MV-4-11 (cell line): Measurements from ENCODE around the gene ENTPD1.
"Not testable (repeated sequence)": the region's sequence is repeated elsewhere in the genome, so short reads cannot be mapped to it uniquely, and the experiment has no call there.

ENCODE experiments used
- DNase-seq: peaks from one replicate; lab custom pipeline; 2025; lab: John Stamatoyannopoulos, UW

The ENTPD1 gene

DNA sequence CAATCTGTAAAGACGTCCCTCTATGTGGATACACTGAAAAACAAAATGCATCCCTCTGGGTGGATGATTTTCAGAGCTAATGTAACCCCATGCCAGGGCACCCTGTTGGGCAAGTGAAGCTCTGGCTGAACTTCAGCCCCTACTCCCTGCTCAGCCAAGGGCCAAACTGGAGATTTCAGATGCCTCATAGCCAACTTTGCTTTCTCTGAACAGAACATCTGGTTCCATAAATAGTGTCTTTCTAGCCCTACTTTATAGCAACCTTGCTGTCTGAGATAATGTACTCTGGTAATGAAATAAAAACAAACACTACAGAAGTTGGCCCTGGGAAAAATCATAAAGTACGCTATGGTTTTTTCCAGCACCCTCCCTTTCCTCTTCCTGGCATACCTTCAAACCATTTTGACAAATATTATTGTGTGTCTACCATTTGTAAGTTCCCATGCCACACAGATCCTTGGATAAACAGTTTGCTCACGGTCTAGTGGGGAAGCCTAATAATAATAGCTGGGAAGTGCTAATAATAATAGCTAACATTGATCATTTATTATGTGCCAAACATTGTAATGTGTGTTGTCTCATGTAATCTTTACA, 3.4 kb downstream of the ENTPD1 start:
- no peak for DNase-seq

DNA sequence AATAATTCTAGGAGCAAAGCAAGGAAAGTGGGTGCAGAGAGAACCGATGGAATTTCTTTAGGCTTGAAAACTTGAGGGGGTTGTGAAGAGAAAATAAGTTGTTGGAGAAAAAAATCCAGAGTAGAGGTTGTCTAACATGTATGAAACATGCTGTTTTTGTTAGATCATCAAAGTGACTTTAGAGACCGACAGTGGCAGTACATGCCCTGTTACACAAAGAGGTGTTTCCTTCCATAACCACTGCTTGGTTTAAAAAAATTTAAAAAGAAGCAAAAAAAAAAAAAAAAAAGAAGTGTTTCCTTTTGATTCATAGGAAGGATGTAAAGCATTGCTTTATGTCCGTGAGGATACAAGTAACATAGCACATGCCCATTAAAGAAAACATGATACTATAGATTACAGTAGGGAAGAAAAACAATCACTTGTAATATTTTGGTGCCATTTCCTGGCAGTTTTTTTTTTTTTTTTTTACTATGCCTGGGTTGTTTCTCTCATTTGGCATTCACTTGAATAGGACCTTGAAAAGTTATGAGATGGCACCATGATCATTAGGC, 6.1 kb downstream of the ENTPD1 start:
- no peak for DNase-seq

DNA sequence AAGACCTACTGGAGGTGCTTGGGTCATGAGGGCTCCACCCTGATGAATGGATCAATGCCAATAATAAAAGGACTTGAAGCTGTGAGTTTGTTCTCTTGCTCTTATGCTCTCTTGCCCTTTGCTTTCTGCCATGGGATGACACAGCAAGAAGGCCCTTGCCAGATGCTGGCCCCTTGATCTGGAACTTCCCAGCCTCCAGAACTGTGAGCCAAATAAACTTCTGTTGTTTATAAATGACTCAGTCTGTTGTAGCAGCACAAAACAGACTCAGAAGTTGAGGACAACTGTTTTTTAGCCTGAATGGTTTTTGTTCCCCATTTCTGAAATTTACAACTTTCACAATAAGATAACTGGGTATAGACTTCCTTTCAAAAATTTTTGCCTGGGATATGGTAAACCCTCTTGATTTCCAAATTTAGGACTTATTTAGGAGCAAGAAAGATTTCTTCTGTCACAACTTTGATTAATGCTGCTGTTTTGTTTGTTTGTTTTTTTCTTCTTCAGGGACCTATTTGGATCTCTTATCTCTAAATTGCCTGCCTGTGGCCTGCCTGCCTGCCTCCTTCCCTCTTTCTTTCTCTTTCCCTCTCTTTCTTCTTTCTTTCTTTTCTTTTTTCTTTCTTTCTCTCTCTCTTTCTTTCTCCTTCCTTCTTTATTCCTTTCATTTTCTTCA, 12.1 kb downstream of the ENTPD1 start:
- DNase-seq = peak; percentile 96

DNA sequence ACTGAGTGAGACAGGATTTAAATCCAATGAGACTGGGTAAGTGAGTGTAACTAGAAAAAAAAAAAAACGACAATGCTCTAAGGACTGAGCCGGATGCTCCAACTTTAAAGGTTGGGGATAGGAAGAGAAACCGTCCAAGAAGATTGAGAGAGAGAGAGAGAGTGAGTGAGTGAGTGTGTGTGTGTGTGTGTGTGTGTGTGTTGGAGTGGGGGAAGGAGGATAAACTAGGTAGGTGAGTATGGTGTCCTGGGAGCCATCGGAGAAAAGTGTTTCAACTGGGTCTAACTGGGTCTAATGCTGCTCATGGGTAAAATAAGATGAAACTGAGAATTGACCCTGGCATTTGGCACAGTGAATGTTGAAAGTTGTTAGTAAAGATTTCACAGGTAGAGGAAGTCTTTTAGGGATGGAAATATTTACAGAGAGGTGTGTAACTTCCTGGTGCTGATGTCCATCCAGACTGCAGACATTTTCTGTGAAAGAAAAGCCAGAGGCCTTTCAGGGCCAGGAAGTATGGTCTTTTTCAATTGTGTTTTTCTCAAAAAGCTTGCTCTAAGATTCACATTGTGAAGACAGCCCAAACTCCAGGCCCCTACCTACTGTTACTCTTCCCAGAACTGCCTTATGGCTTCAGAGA, 14.2 kb downstream of the ENTPD1 start:
- DNase-seq = no peak

DNA sequence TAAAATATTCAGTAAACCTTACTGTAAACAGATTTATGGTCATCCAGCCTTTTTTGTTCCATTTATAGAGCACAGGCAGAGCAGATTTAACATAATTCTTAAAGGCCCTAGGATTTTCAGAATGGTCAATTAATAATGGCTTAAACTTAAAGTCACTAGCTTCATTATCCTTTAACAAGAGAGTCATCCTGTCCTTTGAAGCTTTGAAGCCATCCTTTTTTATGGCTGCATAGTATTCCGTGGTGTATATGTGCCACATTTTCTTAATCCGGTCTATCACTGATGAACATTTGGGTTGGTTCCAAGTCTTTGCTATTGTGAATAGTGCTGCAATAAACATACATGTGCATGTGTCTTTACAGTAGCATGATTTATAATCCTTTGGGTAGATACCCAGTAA, 17.5 kb downstream of the ENTPD1 start:
- not testable (repeated sequence) for DNase-seq

DNA sequence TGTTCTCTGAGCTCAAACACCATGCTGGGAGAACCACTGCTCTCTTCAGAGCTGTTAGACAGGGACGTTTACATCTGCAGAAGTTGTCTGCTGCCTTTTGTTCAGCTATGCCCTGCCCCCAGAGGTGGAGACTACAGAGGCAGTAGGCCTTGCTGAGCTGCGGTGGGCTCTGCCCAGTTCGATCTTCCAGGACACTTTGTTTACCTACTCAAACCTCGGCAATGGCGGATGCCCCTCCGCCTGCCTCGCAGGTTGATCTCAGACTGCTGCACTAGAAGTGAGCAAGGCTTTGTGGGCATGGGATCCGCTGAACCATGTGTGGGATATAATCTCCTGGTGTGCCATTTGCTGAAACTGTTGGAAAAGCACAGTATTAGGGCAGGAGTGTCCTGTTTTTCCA, 21.7 kb downstream of the ENTPD1 start:
- DNase-seq = not testable (repeated sequence)

DNA sequence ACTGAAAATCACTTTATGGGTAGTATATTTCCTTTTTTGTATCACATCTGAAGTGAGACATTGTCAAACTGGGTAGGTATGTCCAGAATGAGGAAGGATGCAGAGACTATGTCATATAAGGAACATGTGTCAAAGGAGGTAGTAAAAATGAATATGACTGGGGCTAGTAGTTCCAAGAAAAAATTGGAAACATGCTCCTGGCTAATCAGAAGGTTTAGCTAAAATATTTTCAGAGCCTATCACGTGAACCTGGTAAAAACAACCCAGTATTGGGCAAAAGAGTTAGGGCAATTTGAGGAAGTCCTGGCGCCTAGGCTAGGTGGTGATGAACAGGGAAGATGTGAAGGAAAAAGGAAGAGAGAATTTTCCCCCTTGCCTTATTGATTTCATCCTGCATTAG, 26.4 kb downstream of the ENTPD1 start:
- peak; percentile 61 for DNase-seq

DNA sequence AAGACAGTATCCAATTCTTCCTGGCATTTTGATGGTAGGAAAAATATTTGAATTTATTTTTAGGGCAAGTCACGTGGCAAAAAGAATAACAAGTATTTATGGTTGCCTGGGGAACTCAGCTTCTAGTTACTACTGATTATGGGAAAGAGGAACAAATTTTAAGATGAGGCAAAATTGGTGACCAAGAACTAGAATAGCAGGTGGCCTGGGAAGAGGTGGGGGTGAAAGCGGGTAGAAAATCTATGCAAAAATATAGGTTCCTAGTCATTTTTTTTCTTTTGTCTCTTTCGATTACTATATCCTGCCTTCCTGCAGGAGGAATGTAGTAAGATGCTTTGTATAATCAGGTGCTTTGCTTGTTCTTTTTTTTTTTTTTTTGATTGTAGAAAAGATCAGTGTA, 27.8 kb downstream of the ENTPD1 start:
- peak; percentile 64 for DNase-seq

DNA sequence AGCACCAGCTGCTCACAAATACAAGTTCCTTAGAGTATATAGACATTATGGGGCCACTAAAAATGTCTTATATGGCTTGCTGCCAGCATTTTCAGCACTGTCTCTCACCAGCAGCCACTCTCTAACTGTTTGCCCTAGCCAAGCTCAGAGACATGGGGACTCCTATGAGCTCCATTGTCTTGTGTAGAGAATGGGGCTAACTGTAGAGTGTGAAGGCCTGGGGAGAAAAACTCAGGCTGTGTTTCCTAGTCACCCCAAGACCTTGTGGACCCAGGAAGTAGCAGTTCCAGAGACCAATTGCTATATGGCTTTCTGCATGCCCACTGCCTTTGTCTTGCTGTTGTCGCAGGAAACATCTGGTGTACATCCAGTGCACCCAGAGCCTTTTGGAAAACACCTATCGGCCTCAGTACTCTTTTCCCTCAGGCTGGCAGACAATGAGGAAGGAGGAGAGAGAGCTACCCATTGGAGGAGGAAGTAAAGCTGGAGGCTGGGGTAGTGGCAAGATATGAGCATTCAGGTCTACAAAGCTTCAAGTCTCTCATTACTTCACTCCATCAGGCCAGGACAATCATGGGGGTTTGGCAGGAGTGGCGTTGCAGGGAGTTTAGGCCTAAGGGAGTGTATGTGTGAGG, 28.4 kb downstream of the ENTPD1 start:
- peak; percentile 12 for DNase-seq

DNA sequence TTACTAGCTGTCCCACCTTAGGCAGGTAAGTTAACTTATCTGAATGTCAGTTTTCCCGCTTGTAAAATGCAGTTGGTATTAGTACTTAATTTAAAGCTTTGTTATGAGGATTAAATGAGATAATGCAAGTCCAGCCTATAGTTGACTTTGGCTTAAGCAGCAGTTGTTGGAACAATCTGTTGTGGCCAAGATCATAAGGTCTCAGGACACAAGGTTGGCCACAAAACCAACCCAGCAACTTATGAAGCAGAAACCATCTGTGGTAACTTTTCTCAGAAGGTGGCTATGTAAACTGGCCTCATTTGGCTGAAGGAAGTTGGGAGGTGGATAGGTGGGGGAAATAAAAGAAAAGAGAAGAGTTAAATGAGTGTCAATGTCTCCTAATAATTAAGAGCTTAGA, 29.4 kb downstream of the ENTPD1 start:
- DNase-seq = peak; percentile 13

DNA sequence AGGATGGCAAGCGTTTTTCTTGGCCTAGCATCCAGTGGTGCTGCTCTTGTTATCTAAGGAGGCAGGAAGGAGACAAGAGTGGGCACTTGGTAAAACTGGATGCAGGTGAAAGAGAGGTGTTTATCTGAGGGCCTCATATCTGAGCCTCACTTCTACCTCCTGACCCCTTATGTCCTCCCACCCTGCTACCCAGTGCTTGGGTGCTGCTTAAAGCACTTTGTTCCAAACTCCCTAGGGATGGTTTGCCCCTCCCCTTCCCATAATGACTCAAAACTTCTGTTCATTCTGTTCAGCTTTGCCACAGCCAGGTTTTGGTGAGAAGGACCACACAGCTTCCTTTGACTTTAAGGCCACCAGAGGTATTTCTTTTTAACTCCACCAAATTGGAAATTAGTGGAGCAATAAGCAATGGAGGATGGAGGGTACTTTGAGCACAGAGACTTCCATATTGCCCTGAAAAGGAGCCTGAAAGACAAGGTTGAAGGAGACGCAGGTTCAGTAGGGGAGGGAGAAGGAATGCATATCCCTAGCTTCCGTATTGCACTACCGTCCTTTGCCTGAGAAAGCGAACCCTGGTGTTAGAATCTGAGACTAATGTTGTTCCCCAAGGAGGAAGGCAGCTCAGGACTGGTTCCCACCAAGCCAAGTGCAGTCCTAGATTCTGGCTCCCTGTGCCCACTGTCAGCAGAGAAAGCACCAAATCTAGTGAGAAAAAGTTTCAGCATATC, 30.1 kb downstream of the ENTPD1 start:
- no peak for DNase-seq

DNA sequence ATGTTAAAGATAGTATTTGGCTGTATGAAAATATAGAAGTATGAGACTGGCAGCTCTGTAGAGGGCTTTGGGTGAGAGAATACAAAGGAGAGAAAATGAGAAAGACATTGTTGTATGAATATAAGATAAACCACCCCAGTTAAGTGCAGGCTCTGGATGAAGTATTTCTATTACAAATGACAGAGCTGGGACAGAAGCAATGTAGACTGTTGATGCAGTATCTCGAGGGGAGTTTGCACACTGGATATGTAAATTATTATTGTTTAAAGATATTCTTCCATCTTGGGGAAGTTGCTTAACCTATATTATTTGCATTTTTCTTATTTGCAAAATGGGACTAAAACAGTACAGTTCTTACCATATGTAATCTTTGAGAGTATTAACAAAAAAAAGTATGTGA, 31.5 kb downstream of the ENTPD1 start:
- DNase-seq = no peak

DNA sequence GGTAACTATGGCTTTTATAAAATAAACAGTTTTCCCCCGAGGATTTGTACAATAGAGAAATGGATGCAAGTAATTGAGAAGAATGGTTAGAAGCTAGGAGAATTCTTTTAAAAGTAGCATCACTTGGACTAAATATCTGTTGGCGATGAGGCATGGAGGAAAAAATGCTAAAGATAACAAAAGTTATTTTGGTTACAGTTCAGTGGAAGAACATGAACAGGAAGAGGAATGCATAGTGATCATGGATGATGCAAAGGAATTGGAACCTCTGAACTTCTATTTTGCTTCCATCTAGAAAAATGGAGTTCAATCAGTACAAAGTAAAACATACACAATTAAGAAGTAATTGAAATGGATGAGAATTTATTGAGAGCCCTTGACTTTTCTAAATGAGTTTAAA, 32.9 kb downstream of the ENTPD1 start:
- no peak for DNase-seq

DNA sequence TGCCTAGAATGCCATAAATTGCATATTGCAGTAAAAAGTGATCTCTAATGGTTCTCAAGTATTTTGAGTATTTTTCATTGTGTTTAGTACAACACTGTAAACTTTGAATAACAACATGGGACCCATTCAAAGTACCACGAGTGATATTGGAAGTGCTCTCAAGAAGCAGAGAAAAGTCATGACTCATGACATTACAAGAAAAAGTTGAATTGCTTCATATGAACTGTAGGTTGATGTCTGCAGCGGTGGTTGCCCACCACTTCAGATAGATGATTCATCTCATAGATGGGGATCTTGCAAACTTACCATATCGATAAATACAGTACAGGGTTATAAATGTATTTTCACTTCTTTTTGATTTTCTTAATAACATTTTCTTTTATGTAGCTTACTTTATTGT, 33.9 kb downstream of the ENTPD1 start:
- DNase-seq = peak; percentile 68

DNA sequence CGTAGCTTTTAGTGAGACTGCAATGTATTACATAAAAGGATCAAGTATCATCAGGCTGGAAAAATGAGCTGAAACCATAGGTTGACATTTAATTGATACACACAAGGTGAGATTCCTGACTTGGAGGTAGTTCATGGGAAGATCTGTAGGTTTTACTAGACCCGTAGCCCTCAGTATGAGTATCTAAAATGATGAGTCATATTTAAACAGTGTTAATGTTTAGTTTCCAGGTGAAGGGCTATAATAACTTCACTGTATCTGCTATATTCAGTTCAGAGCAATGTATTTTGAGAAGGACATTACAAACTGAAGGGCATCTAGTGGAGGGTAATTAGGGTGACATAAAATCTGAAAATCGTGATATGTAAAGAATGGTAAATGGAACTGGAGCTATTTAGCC, 35.0 kb downstream of the ENTPD1 start:
- no peak for DNase-seq

DNA sequence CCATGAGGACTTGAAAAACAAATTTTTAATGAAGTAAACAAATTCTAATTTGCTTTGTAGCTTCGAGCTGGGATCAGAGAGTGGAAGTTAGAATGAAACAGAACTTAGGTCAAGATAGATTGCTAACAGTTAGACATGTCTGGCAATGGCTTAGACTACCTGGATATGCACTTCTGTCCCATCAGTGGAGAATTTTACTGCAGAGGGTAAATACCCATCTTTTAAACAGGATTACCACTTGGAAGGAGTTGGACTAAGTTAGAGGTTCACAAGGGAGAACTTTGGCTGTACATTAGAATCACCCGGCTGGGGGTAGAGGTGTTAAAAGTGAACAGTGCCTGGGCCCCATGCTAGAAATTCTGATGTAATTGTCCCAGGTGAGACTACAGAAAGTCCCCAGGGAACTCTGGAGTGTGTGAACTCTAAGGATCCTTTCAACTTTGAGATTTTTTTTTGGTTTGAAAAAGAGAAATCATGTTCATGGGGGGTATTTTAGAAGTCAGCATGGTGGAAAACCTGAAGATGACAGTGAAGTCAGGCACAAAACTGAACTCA, 35.5 kb downstream of the ENTPD1 start:
- no peak for DNase-seq

DNA sequence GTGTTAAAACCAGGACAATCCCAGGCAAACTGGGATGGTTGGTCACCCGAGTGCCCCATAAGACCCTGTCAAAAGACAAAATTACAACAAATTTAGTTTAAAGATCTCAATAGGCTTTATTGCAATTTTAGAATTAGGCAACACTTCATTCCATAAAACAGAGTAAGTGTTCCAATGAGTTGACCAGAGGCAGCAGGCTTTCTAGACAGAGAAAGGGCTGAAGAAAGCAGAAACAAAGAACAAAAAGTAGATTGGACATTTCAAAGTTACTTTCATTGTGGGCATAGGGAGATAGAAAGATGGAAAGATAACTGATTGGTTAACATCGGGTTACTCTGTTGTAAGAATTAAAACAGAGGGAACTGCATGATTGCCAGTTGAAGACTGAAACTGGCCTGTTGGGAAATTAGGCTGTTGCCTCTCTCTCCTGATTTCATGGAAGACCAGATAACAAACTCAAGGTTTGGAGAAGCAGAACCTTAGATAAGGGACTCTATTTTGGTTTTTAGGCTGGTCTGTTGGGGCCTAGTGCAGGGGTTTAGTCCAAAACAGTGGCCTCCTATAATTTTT, 36.3 kb downstream of the ENTPD1 start:
- DNase-seq = peak; percentile 72

DNA sequence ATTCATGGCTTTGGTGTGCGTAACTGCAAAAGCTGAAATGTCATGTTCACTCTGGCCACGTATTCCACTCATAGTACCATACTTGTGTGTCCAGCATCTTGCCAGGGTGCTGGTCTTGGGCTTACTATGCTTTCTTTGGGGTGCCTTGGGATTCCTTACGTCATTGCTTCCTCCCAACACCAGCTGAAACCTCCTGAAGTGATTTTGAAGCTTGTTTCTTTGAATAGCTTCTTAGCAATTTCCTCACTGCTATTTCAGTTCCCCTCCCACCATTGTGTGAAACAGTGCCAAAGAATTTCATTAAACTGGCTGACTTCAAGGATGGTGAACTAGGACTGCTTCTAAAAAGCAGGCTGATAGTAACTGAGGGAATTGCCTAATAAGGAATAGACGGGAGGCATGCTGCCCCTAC, 36.9 kb downstream of the ENTPD1 start:
- peak; percentile 82 for DNase-seq

DNA sequence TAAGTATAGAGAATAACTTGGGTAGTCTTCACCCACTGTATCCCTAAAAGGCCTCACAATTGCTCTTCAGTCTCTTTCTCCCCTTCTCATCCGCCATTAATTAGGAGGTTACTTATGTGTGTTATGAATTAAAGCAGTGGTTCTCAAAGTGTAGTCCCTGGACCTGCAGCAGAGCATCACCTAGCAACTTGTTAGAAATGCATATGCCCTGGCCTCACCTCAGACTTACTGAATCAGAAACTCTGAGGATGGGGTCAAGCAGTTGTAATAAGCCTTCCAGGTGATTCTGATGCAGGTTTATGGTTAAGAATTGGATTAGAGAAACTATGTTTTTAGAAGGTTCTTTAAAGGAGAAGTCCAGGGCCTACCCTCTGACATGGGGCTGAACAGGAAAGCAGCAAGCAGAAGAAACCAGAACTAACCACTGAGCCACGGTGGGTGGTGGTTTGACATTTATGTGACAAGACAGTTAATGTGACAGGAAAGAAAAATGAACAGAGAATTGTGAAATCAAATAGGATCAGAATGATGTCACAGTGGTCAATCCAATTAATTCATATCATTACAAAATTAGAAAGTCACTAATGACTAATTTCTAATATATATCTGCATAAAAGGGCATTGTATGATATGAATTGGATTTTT, 37.6 kb downstream of the ENTPD1 start:
- DNase-seq = peak; percentile 85

DNA sequence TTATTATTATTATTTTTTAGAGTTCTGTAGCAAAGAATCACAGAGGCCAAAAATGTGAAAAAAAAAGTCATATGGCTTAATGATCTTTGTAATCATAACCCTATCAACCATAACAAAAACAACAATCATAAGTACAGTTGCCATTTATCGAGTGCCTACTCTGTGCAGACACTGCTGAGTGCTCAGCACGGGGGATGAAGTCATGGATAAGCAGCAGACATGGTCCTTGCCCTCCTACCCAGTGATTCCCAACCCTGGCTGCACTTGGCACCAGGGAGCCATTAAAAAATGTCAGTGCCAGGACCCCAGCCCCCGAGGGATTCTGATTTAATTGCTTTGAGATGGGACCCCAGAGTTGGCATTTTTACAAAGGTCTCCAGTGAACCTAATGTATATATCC, 38.2 kb downstream of the ENTPD1 start:
- no peak for DNase-seq

DNA sequence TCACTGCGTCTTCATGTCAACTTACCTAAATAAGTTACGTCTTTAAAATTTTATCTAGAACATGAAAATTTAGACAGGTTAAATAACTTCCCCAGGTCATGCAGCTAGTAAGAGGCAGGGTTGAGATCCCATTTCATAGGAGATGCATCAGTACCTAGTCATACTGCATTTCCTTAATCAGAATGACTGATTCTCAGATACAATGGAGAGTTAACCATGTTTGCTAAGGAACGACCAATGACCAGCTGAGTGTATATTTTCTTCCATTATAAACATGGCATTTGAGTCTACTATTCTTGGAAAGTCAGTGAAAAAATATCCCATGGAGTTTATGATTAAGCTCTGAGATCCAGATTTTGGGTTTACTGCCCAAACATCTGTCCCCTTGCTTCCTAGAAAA, 39.6 kb downstream of the ENTPD1 start:
- no peak for DNase-seq
